GM12875 (cell line): Measurements from ENCODE around the gene GULP1.

Source experiments
- H3K4me3 ChIP-seq: one replicate; pipeline ENCODE4 v1.5.1; 2011; ENCODE audit warnings: low read depth, low read length, control low read depth
- CTCF ChIP-seq: IDR thresholded peaks from 2 replicates; pipeline ENCODE4 v1.5.1; 2011; ENCODE audit warnings: low read depth, mild to moderate bottlenecking, control low read depth, inconsistent platforms, low read length, moderate library complexity, borderline replicate concordance; ENCODE audit not compliant: insufficient read depth

GULP1 gene

GRCh38 chr2:188620916-188621315 is 329.2 kb downstream of the GULP1 start:
- no peak for TF ChIP-seq CTCF
- H3K4me3 ChIP-seq: no peak overlapping the region

GRCh38 chr2:188622601-188623260 is 331.1 kb downstream of the GULP1 start:
- no peak overlapping the region for H3K4me3 ChIP-seq
- no peak for TF ChIP-seq CTCF

GRCh38 chr2:188623995-188624643 is 332.4 kb downstream of the GULP1 start:
- TF ChIP-seq CTCF: no peak
- no peak overlapping the region for H3K4me3 ChIP-seq

- no peak for TF ChIP-seq CTCF
- no peak overlapping the region for H3K4me3 ChIP-seq
Observed at GRCh38 chr2:188627471-188627870, 335.8 kb downstream of the GULP1 start.

- no peak for TF ChIP-seq CTCF
- H3K4me3 ChIP-seq: no peak overlapping the region
Observed at GRCh38 chr2:188628989-188629752, 337.5 kb downstream of the GULP1 start.

GRCh38 chr2:188629753-188630527 is 338.3 kb downstream of the GULP1 start:
- no peak for TF ChIP-seq CTCF
- H3K4me3 ChIP-seq: no peak overlapping the region
